Measurements from ENCODE around the gene SMG9. TPM values are rescaled to one million over a fixed set of nuclear protein-coding genes. Genes with fewer than 3 reads are reported as not detected.
A peak's percentile ranks its signal among the peaks of the same experiment; 100 is the strongest.

SMG9 gene
- polyA plus RNA-seq, 3 donors, result 1.3 to 26.1 (median 2.4) TPM

DNA sequence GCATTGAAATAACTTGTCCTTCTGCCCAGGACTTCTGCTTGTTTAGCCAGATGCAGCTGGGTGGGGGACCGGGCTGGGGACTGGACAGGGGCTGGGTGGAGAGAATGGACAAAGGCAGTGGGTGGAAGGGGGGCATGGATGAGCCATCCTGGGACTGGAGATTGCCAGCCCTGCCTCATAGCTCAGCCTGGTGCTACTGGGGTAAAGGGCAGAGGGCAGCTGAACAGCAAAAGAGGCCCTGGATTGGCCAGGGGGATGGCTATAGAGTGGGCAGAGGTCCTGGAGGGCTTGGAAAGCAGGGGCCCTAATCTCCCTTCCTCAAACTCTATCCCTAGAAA is 67.1 kb downstream of the SMG9 start:
- TF ChIP-seq, protein P1, sequence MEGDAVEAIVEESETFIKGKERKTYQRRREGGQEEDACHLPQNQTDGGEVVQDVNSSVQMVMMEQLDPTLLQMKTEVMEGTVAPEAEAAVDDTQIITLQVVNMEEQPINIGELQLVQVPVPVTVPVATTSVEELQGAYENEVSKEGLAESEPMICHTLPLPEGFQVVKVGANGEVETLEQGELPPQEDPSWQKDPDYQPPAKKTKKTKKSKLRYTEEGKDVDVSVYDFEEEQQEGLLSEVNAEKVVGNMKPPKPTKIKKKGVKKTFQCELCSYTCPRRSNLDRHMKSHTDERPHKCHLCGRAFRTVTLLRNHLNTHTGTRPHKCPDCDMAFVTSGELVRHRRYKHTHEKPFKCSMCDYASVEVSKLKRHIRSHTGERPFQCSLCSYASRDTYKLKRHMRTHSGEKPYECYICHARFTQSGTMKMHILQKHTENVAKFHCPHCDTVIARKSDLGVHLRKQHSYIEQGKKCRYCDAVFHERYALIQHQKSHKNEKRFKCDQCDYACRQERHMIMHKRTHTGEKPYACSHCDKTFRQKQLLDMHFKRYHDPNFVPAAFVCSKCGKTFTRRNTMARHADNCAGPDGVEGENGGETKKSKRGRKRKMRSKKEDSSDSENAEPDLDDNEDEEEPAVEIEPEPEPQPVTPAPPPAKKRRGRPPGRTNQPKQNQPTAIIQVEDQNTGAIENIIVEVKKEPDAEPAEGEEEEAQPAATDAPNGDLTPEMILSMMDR (IDR thresholded peaks at IDR 0.05), result no peak
- 80% methylated on average over 1 of the region's 1 CpG for WGBS (ENCODE audit: insufficient coverage)
- Histone ChIP-seq H3K79me2 (ENCODE audit: insufficient read depth, low read length) (no peaks in the 10 kb centered on the region), H3K27me3 (ENCODE audit: control insufficient read depth in 2 of 2, insufficient read depth in 2 of 2, low read length in 2 of 2) (no peaks in the 10 kb centered on the region), H3K9ac (ENCODE audit: insufficient read depth, low read length, poor library complexity, severe bottlenecking) (no peak overlapping the region), H4K20me1 (ENCODE audit: insufficient read depth, low read length) (no peaks in the 10 kb centered on the region), H3K4me3 (replicated peaks in 1 of 3; ENCODE audit: low read depth in 2 of 3, low read length in 3 of 3) (no peak overlapping the region), H3K4me1 (ENCODE audit: control insufficient read depth in 1 of 2, insufficient read depth in 2 of 2, low read length in 2 of 2) (peaks cover 71% of the 10 kb centered on the region in 2 donors), H3K27ac (ENCODE audit: low read depth in 1 of 2, low read length in 2 of 2) (peak overlapping the region; percentile 65 to 71), H3K36me3 (replicated peaks in 1 of 2; ENCODE audit: control insufficient read depth in 1 of 2, insufficient read depth in 2 of 2, low read length in 2 of 2) (no peaks in the 10 kb centered on the region), H2AFZ (ENCODE audit: insufficient read depth, low read depth, low read length, poor library complexity, severe bottlenecking) (no peak overlapping the region), H3K4me2 (replicated peaks; ENCODE audit: extremely low read depth, low read length, poor library complexity, severe bottlenecking) (no peak overlapping the region), H3K9me3 (replicated peaks in 1 of 2; ENCODE audit: control insufficient read depth in 1 of 2, insufficient read depth in 1 of 2, low read length in 2 of 2) (peaks cover 9 to 17% of the 10 kb centered on the region in 2 donors)
- intact Hi-C loops (cut with micrococcal nuclease), result no loop called here
- H3K9me3 Mint-ChIP-seq, result peaks cover 0 to 25% (median 20%) of the 10 kb centered on the region in 7 donors
- H3K27me3 Mint-ChIP-seq (ENCODE audit: low read depth in 3 of 3), result peaks cover 0 to 9% (median 2%) of the 10 kb centered on the region in 3 donors
- H3K4me3 Mint-ChIP-seq, result no peak overlapping the region
- no peak for DNase-seq
- H3K36me3 Mint-ChIP-seq, result peaks cover 3 to 4% of the 10 kb centered on the region in 2 donors
- peak overlapping the region in 5 of 7 donors; percentile 48 to 94 (median 91) for H3K27ac Mint-ChIP-seq
- H3K4me1 Mint-ChIP-seq, result peaks cover 59% of the 10 kb centered on the region

DNA sequence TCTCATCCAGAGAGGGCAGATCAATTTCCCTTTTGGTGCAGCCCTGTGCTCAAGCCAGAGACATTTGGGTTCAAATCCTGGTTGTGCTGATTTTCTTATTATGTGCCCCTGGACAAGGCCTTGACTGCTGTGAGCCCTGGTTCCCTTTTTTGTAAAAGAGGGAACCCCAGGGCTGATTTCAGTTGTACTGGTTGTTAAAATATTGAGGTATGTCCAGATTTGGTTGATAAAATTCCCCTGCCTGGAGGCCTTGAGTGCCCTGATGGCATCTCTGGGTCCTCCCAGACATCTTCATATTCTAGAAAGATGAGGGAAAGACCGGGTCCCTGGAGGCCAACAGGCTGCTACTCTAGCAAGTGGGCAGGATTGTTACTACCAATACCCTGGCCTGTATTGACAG is 70.4 kb downstream of the SMG9 start:
- DNase-seq, result peak in 2 of 3 donors; percentile 62 to 68
- H3K27ac ChIP-seq (ENCODE audit: low read depth in 1 of 2, low read length in 2 of 2), result peak overlapping the region; percentile 65 to 72
- Mint-ChIP-seq H3K27me3 (ENCODE audit: low read depth in 3 of 3) (peaks cover 0 to 6% (median 3%) of the 10 kb centered on the region in 3 donors), H3K9me3 (peaks cover 0 to 5% (median 0%) of the 10 kb centered on the region in 7 donors), H3K27ac (peak overlapping the region; percentile 89 to 94 (median 92)), H3K36me3 (peaks cover 0 to 5% of the 10 kb centered on the region in 2 donors), H3K4me1 (peaks cover 54% of the 10 kb centered on the region), H3K4me3 (no peak overlapping the region)
- TF ChIP-seq, protein P1 (IDR thresholded peaks at IDR 0.05), result no peak
- no peaks in the 10 kb centered on the region for H3K79me2 ChIP-seq (ENCODE audit: insufficient read depth, low read length)
- peaks cover 55 to 58% of the 10 kb centered on the region in 2 donors for H3K4me1 ChIP-seq (ENCODE audit: control insufficient read depth in 1 of 2, insufficient read depth in 2 of 2, low read length in 2 of 2)
- no peaks in the 10 kb centered on the region for H4K20me1 ChIP-seq (ENCODE audit: insufficient read depth, low read length)
- no peak overlapping the region for H2AFZ ChIP-seq (ENCODE audit: insufficient read depth, low read depth, low read length, poor library complexity, severe bottlenecking)
- H3K36me3 ChIP-seq (replicated peaks in 1 of 2; ENCODE audit: control insufficient read depth in 1 of 2, insufficient read depth in 2 of 2, low read length in 2 of 2), result no peaks in the 10 kb centered on the region
- no peaks in the 10 kb centered on the region for H3K9me3 ChIP-seq (replicated peaks in 1 of 2; ENCODE audit: control insufficient read depth in 1 of 2, insufficient read depth in 1 of 2, low read length in 2 of 2)
- intact Hi-C loops (cut with micrococcal nuclease), result no loop called here
- H3K4me2 ChIP-seq (replicated peaks; ENCODE audit: extremely low read depth, low read length, poor library complexity, severe bottlenecking), result no peak overlapping the region
- no CpG with 5 or more reads among the region's 1 CpG for WGBS (ENCODE audit: insufficient coverage)
- H3K4me3 ChIP-seq (replicated peaks in 1 of 3; ENCODE audit: low read depth in 2 of 3, low read length in 3 of 3), result no peak overlapping the region
- no peak overlapping the region for H3K9ac ChIP-seq (ENCODE audit: insufficient read depth, low read length, poor library complexity, severe bottlenecking)
- H3K27me3 ChIP-seq (ENCODE audit: control insufficient read depth in 2 of 2, insufficient read depth in 2 of 2, low read length in 2 of 2), result no peaks in the 10 kb centered on the region

Data from CD14-positive monocyte (primary cell).